Neural progenitor cell (in vitro differentiated cells): Measurements from ENCODE around the gene BEX3.

Experiments used
- EZH2 ChIP-seq: fragments of 200-600 bp; sonication (generic); IDR thresholded peaks from 2 replicates; pipeline ENCODE4 v1.6.1; 2017; ENCODE audit warnings: antibody characterized with exemption, mild to moderate bottlenecking, moderate library complexity
- TF ChIP-seq, protein P1 (sequence below): fragments of 200-600 bp; sonication (generic); IDR thresholded peaks from 2 replicates; pipeline ENCODE4 v1.5.1; 2017; ENCODE audit warnings: antibody characterized with exemption, mild to moderate bottlenecking

DNA sequence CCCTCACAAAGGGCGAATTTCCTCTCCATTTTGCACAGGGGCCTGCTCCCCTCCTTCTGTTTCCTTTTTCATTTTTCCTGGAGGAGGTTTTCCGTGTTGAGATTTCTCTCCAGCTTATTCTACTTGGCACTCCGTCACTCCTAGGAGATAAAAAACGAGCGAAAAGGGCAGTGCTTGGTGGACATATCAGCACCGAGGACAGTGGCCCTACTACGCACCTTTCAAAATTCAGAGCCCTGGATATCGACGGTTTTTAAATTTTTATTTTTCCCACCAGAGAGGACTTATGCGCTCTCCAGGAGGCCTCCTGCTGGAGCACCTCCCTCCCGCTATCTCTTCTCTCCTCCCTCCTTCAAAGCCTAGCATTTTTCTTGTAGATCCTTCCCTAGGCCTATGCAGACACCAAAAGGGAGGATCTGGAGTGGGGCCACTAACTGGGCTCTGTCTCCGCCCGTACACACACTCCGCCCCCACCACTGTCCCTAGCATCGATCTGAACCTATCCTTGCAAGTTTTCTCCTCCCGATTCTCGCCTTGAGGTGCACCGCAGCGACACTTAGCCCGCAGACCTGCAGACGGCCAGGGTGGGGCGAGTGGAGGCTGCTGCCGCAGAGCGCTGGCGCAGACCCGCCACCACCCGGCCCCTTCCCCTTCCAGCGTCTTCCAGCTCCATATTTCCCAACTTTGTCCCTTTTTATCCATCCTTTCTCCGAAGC is 28.5 kb upstream of the BEX3 start:
- TF ChIP-seq, protein P1, sequence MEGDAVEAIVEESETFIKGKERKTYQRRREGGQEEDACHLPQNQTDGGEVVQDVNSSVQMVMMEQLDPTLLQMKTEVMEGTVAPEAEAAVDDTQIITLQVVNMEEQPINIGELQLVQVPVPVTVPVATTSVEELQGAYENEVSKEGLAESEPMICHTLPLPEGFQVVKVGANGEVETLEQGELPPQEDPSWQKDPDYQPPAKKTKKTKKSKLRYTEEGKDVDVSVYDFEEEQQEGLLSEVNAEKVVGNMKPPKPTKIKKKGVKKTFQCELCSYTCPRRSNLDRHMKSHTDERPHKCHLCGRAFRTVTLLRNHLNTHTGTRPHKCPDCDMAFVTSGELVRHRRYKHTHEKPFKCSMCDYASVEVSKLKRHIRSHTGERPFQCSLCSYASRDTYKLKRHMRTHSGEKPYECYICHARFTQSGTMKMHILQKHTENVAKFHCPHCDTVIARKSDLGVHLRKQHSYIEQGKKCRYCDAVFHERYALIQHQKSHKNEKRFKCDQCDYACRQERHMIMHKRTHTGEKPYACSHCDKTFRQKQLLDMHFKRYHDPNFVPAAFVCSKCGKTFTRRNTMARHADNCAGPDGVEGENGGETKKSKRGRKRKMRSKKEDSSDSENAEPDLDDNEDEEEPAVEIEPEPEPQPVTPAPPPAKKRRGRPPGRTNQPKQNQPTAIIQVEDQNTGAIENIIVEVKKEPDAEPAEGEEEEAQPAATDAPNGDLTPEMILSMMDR, result no peak
- no peak for TF ChIP-seq EZH2
